Mesenchymal stem cell (in vitro differentiated cells and primary cell): Measurements from ENCODE around the gene NEFH.

Experiments
- DNase-seq: peaks from one replicate; pipeline ENCODE4 v3.0.0-alpha.2; 2013
- H2AFZ ChIP-seq: one replicate; pipeline ENCODE4 v1.6.1; 2013; ENCODE audit warnings: low read depth, mild to moderate bottlenecking, control low read depth, inconsistent platforms, low read length, moderate library complexity
- H2AK5ac ChIP-seq: 2 replicates; pipeline ENCODE4 v1.6.1; 2013; ENCODE audit warnings: low read length, moderate library complexity, mild to moderate bottlenecking, inconsistent platforms; ENCODE audit not compliant: severe bottlenecking
- H2BK120ac ChIP-seq: one replicate; pipeline ENCODE4 v1.6.1; 2013; ENCODE audit warnings: low read depth, mild to moderate bottlenecking, inconsistent platforms, low read length, moderate library complexity
- H2BK12ac ChIP-seq, 2 experiments: one replicate each; pipeline ENCODE4 v1.6.1; 2013; ENCODE audit warnings: inconsistent platforms in 2 of 2, low read length in 2 of 2, mild to moderate bottlenecking in 2 of 2, moderate library complexity in 2 of 2, control low read depth in 1 of 2
- H2BK15ac ChIP-seq: one replicate; pipeline ENCODE4 v1.6.1; 2013; ENCODE audit warnings: mild to moderate bottlenecking, low read depth, inconsistent platforms; ENCODE audit not compliant: poor library complexity, severe bottlenecking
- H2BK5ac ChIP-seq: 2 replicates; pipeline ENCODE4 v1.6.1; 2013; ENCODE audit warnings: low read depth, mild to moderate bottlenecking, low read length, control low read depth, inconsistent platforms; ENCODE audit not compliant: poor library complexity, severe bottlenecking
- H3K14ac ChIP-seq, 2 experiments: one replicate each; pipeline ENCODE4 v1.6.1; 2013; ENCODE audit warnings: inconsistent platforms in 2 of 2, low read length in 2 of 2, control low read depth in 1 of 2, mild to moderate bottlenecking in 1 of 2, moderate library complexity in 1 of 2
- H3K18ac ChIP-seq, 2 experiments: one replicate each; pipeline ENCODE4 v1.6.1; 2013; ENCODE audit warnings: inconsistent platforms in 2 of 2, low read length in 2 of 2, control low read depth in 1 of 2, low read depth in 1 of 2, mild to moderate bottlenecking in 1 of 2
- H3K23ac ChIP-seq, 2 experiments: one replicate each; pipeline ENCODE4 v1.6.1; 2013; ENCODE audit warnings: inconsistent platforms in 2 of 2, low read length in 2 of 2, mild to moderate bottlenecking in 2 of 2, moderate library complexity in 2 of 2, control low read depth in 1 of 2
- H3K27ac ChIP-seq: 2 replicates; pipeline ENCODE4 v1.5.1; 2013; ENCODE audit warnings: mild to moderate bottlenecking, moderate library complexity, low read length, control low read depth, inconsistent platforms; ENCODE audit not compliant: poor library complexity, severe bottlenecking
- H3K27me3 ChIP-seq, 2 experiments: 2 replicates each; pipeline versions ENCODE4 v1.6.1 to v1.7.0; 2013; ENCODE audit warnings: low read length in 2 of 2, mild to moderate bottlenecking in 2 of 2, moderate library complexity in 2 of 2, control low read depth in 1 of 2, inconsistent platforms in 1 of 2; ENCODE audit not compliant: control insufficient read depth in 1 of 2, insufficient read depth in 1 of 2
- H3K36me3 ChIP-seq, 2 experiments: 2 replicates each; pipeline versions ENCODE4 v1.6.1 to v1.7.0; 2013; ENCODE audit warnings: low read length in 2 of 2, control low read depth in 1 of 2, inconsistent platforms in 1 of 2, low read depth in 1 of 2, mild to moderate bottlenecking in 1 of 2; ENCODE audit not compliant: insufficient read depth in 2 of 2, control insufficient read depth in 1 of 2
- H3K4ac ChIP-seq, 2 experiments: one replicate each; pipeline ENCODE4 v1.6.1; 2013; ENCODE audit warnings: inconsistent platforms in 2 of 2, low read length in 2 of 2, mild to moderate bottlenecking in 2 of 2, moderate library complexity in 2 of 2, control low read depth in 1 of 2, low read depth in 1 of 2
- H3K4me1 ChIP-seq: 2 replicates; pipeline ENCODE4 v1.6.1; 2013; ENCODE audit warnings: low read depth, low read length, control low read depth; ENCODE audit not compliant: control insufficient read depth, insufficient read depth
- H3K4me2 ChIP-seq: 2 replicates; pipeline ENCODE4 v1.6.1; 2013; ENCODE audit warnings: low read length, mild to moderate bottlenecking, inconsistent platforms; ENCODE audit not compliant: poor library complexity, severe bottlenecking
- H3K4me3 ChIP-seq, 2 experiments: 2 replicates each; pipeline versions ENCODE4 v1.5.1 to v1.7.0; 2013; ENCODE audit warnings: low read length in 2 of 2, mild to moderate bottlenecking in 2 of 2, control low read depth in 1 of 2, low read depth in 1 of 2; ENCODE audit not compliant: insufficient read depth in 1 of 2
- H3K79me1 ChIP-seq: replicated peaks from 2 replicates; pipeline ENCODE4 v1.6.1; 2013; ENCODE audit warnings: mild to moderate bottlenecking, control low read depth, low read length, inconsistent platforms; ENCODE audit not compliant: poor library complexity, severe bottlenecking
- H3K9ac ChIP-seq: 2 replicates; pipeline ENCODE4 v1.7.0; 2013; ENCODE audit warnings: mild to moderate bottlenecking, low read length, moderate library complexity
- H3K9me3 ChIP-seq: 2 replicates; pipeline ENCODE4 v1.7.0; 2013; ENCODE audit warnings: mild to moderate bottlenecking, low read length; ENCODE audit not compliant: control insufficient read depth
- H4K8ac ChIP-seq: one replicate; pipeline ENCODE4 v1.6.1; 2013; ENCODE audit warnings: inconsistent platforms, mild to moderate bottlenecking, low read length, moderate library complexity
- H4K91ac ChIP-seq: one replicate; pipeline ENCODE4 v1.6.1; 2013; ENCODE audit warnings: mild to moderate bottlenecking, low read length, inconsistent platforms
- WGBS: methylation state at CpG from one replicate; pipeline ENCODE4 v1.1.7; 2013; ENCODE audit warnings: mixed read lengths; 5-methylcytosine and 5-hydroxymethylcytosine counted together

The NEFH gene

GRCh38 chr22:29539105-29539504 lies 59.1 kb downstream of the NEFH start:
- H2BK5ac ChIP-seq = no peak overlapping the region
- no peak overlapping the region for H4K91ac ChIP-seq
- H3K14ac ChIP-seq = no peak overlapping the region
- H3K9me3 ChIP-seq = no peaks in the 10 kb centered on the region
- peaks cover 12% of the 10 kb centered on the region for H3K79me1 ChIP-seq
- H3K27me3 ChIP-seq = no peaks in the 10 kb centered on the region
- H2BK120ac ChIP-seq = no peak overlapping the region
- no peak overlapping the region for H3K9ac ChIP-seq
- no peak overlapping the region for H4K8ac ChIP-seq
- H2BK12ac ChIP-seq = no peak overlapping the region
- no peak overlapping the region for H3K27ac ChIP-seq
- no peak overlapping the region for H2AK5ac ChIP-seq
- H3K18ac ChIP-seq = no peak overlapping the region
- H3K4me1 ChIP-seq = peaks cover 2% of the 10 kb centered on the region
- H3K4me3 ChIP-seq = no peak overlapping the region
- DNase-seq = peak; percentile 21
- H3K36me3 ChIP-seq = peaks cover 61 to 88% of the 10 kb centered on the region in 2 experiments
- WGBS = 56% methylated on average over 3 of the region's 3 CpGs
- no peak overlapping the region for H3K4ac ChIP-seq
- H3K4me2 ChIP-seq = no peak overlapping the region
- H3K23ac ChIP-seq = no peak overlapping the region
- H2AFZ ChIP-seq = no peak overlapping the region
- H2BK15ac ChIP-seq = no peak overlapping the region
